Activated CD4-positive, alpha-beta T cell treated with anti-CD3 and anti-CD28 coated beads for 36 hours (primary cell): ENCODE measurements around the gene SNCG. TPM values are rescaled to one million over a fixed set of nuclear protein-coding genes. Genes with fewer than 3 reads are reported as not detected.
"Not testable (repeated sequence)": the region's sequence is repeated elsewhere in the genome, so short reads cannot be mapped to it uniquely, and the experiment has no call there.

ENCODE experiments used
- ATAC-seq: fragments of 200-7000 bp; cut with Tn5 transposase; one replicate; pipeline ENCODE4 v1.10.0; 2021; ENCODE audit warnings: mild to moderate bottlenecking, moderate library complexity
- CTCF ChIA-PET: fragments of 350-600 bp; sonication (Branson Sonifier 250); formaldehyde crosslinking; loops from one replicate; lab custom pipeline; 2021; ENCODE audit warnings: antibody characterized with exemption; lab: Charles Lee
- POLR2A ChIA-PET: fragments of 350-600 bp; sonication (Branson Sonifier 250); formaldehyde crosslinking; loops from one replicate; lab custom pipeline; 2021; ENCODE audit warnings: antibody characterized with exemption, inconsistent platforms; lab: Charles Lee
- DNase-seq: peaks from one replicate; pipeline ENCODE4 v3.0.0-alpha.2; 2020
- H3K27ac Mint-ChIP-seq: one replicate; pipeline ENCODE4 v1.8.0; 2021; ENCODE audit warnings: mixed read lengths
- H3K27me3 Mint-ChIP-seq: one replicate; pipeline ENCODE4 v1.8.0; 2021; ENCODE audit warnings: mixed read lengths
- H3K36me3 Mint-ChIP-seq: one replicate; pipeline ENCODE4 v1.8.0; 2021; ENCODE audit warnings: low read depth, mixed read lengths
- H3K4me1 Mint-ChIP-seq: one replicate; pipeline ENCODE4 v1.8.0; 2021; ENCODE audit warnings: mixed read lengths
- H3K4me3 Mint-ChIP-seq: one replicate; pipeline ENCODE4 v1.8.0; 2021; ENCODE audit warnings: mild to moderate bottlenecking, moderate library complexity, mixed read lengths
- H3K9me3 Mint-ChIP-seq: one replicate; pipeline ENCODE4 v1.8.0; 2021; ENCODE audit warnings: low read depth, mixed read lengths
- intact Hi-C, 2 experiments: fragments of 100-400 bp; cut with DNase I in 1 of 2; cut with micrococcal nuclease in 1 of 2; formaldehyde crosslinking; loops; one replicate each; pipeline versions ENCODE4 v1.14.2 to v1.15.1; 2022 to 2024; cut with DNase I, micrococcal nuclease
- total RNA-seq, 2 experiments: library from RNA; stranded (reverse); gene quantifications; one replicate each; pipeline ENCODE4 v1.2.3, GENCODE V29; 2021

SNCG gene
- total RNA-seq, 2 experiments from 2014 or later: not detected

DNA sequence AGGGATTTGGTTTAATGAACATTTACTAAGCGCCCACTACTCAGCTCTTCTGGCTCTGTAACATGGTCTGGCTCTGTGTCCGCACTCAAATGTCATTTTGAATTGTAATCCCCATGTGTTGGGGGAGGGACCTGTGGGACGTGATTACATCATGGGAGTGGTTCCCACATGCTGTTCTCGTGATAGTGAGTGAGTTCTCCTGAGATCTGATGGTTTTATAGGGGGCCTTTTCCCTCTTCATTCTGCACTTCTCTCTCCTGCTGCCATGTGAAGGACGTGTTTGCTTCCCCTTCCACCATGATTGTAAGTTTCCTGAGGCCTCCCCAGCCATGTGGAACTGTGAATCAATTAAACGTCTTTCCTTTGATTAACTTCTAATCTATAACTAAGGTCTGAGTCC is 22.6 kb downstream of the SNCG start:
- intact Hi-C loops, H3K27me3 Mint-ChIP-seq, POLR2A ChIA-PET, H3K9me3 Mint-ChIP-seq, H3K4me3 Mint-ChIP-seq, H3K27ac Mint-ChIP-seq, H3K36me3 Mint-ChIP-seq, DNase-seq, ATAC-seq, H3K4me1 Mint-ChIP-seq: not testable (repeated sequence)
- CTCF ChIA-PET: interaction anchor here (1.1 kb wide), 1 partner anchor 41 kb away, joined by 5 read pairs; no protein-coding TSS in a partner anchor

DNA sequence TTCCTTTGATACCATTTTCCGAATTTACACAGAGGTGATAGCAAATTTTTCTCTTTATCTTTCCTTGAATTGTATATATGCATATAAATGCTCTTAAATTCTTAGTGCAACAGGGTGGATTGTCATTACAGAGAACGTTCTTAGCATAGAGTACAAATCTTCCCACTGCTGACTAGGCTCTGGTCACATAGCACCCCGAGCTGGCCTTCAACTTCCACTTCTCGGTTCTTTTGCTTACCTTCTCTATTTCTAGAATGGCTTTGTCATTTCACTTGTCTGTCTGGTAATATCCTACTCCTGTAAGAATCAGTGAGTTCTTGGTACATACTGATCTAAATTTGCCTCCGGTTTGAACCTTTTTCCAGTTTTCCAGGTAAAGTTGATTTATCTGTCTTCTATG is 23.3 kb downstream of the SNCG start:
- intact Hi-C loops: no loop called here
- Mint-ChIP-seq H3K36me3 (no peaks in the 10 kb centered on the region), H3K27ac (no peak overlapping the region), H3K4me3 (no peak overlapping the region), H3K9me3 (no peaks in the 10 kb centered on the region), H3K27me3 (peaks cover 2% of the 10 kb centered on the region), H3K4me1 (no peaks in the 10 kb centered on the region)
- no peak for DNase-seq
- ChIA-PET POLR2A (no interaction called here), CTCF (interaction anchor here (1.1 kb wide), 1 partner anchor 42 kb away, joined by 5 read pairs; no protein-coding TSS in a partner anchor)
- no peak for ATAC-seq

DNA sequence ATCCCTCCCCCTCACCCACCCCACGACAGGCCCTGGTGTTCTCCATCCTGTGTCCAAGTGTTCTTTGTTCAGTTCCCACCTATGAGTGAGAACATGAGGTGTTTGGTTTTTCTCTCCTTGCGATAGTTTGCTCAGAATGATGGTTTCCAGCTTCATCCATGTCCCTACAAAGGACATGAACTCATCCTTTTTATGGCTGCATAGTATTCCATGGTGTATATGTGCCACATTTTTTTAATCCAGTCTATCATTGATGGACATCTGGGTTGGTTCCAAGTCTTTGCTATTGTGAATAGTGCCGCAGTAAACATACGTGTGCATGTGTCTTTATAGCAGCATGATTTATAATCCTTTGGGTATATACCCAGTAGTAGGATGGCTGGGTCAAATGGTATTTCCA is 26.1 kb downstream of the SNCG start:
- H3K27ac Mint-ChIP-seq, H3K36me3 Mint-ChIP-seq, DNase-seq, H3K4me3 Mint-ChIP-seq, H3K9me3 Mint-ChIP-seq, POLR2A ChIA-PET, H3K27me3 Mint-ChIP-seq, CTCF ChIA-PET, ATAC-seq, H3K4me1 Mint-ChIP-seq, intact Hi-C loops: not testable (repeated sequence)

DNA sequence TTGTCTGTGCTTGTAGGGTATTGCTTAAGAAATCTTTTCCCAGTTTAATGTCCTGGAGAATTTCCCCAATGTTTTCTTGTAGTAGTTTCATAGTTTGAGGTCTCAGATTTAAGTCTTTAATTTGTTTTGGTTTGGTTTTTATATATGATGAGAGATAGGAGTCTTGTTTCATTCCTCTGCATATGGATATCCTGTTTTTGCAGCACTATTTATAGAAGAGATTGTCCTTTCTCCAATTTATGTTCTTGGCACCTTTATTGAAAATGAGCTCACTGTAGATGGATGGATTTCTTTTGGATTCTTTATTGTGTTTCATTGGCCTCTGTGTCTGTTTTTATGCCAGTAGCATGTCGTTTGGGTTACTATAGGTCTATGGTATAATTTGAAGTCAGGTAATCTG is 30.1 kb downstream of the SNCG start:
- ChIA-PET POLR2A (no interaction called here), CTCF (interaction anchor here (0.8 to 1.9 kb wide), 2 partner anchors 21 to 81 kb away, joined by 3 to 4 read pairs; no protein-coding TSS in a partner anchor)
- DNase-seq (no peak), ATAC-seq (no peak)
- Mint-ChIP-seq H3K27me3 (peaks cover 15% of the 10 kb centered on the region), H3K9me3 (no peaks in the 10 kb centered on the region), H3K27ac (no peak overlapping the region), H3K4me3 (no peak overlapping the region), H3K4me1 (no peaks in the 10 kb centered on the region), H3K36me3 (no peaks in the 10 kb centered on the region)
- intact Hi-C loops: no loop called here

DNA sequence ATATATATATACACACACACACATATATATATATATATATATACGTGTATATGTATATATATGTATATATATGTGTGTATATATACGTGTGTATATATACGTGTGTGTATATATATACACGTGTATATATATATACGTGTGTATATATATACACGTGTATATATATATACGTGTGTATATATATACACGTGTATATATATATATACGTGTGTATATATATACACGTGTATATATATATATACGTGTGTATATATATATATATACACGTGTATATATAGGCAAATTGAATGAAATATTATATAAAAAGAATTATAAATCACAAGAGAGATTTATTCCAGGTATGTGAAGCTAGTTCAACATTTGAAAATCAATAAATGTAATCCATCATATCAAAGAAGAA is 33.0 kb downstream of the SNCG start:
- peaks cover 15% of the 10 kb centered on the region for H3K27me3 Mint-ChIP-seq
- DNase-seq, ATAC-seq, H3K27ac Mint-ChIP-seq, H3K36me3 Mint-ChIP-seq, H3K9me3 Mint-ChIP-seq, intact Hi-C loops, H3K4me3 Mint-ChIP-seq, POLR2A ChIA-PET, H3K4me1 Mint-ChIP-seq: not testable (repeated sequence)
- CTCF ChIA-PET: interaction anchor here (1.0 kb wide), 1 partner anchor 52 kb away, joined by 4 read pairs; no protein-coding TSS in a partner anchor

DNA sequence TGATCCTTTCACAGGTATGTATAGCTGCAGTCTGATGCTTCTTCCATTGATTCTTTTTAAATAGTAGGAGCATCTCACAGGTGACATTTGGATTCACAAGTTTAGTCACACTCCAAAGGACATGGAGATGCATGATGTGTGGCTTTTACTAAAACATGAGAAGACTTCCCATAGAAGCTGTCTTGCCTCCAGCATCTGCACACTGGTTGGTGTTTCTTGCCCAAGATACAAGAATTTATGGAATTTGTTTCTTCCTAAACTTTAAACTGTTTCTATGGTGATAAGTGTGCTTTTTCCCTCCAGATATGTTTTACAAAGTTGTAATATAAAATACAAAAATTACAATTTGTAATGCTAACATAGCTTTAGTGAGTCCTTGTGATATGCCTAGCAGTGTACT is 34.1 kb downstream of the SNCG start:
- intact Hi-C loops: no loop called here
- Mint-ChIP-seq H3K9me3 (no peaks in the 10 kb centered on the region), H3K4me3 (no peak overlapping the region), H3K4me1 (no peaks in the 10 kb centered on the region), H3K27me3 (peaks cover 15% of the 10 kb centered on the region), H3K36me3 (no peaks in the 10 kb centered on the region), H3K27ac (no peak overlapping the region)
- ATAC-seq: no peak
- POLR2A ChIA-PET: no interaction called here
- no peak for DNase-seq
- CTCF ChIA-PET: no interaction called here

DNA sequence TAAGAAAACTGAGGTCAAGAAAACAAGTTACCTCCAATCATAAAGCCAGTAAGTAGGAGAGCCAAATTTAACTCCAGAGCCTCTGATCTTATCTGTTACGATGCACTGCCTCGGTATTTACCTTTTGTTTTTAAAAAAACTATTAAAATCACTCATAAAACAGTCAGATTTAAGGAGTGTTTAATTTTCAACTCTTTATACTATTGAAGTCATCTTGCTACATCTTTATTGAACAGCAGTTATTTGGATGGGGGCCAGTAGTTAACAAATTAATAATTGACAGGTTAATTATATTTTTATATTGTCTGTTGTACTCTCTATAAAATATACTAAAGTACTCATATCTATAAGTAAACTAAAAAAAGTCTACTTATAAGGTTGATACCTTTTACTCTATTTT is 34.5 kb downstream of the SNCG start:
- ChIA-PET POLR2A (no interaction called here), CTCF (no interaction called here)
- no peaks in the 10 kb centered on the region for H3K4me1 Mint-ChIP-seq
- no peak overlapping the region for H3K27ac Mint-ChIP-seq
- peaks cover 15% of the 10 kb centered on the region for H3K27me3 Mint-ChIP-seq
- H3K9me3 Mint-ChIP-seq: no peaks in the 10 kb centered on the region
- H3K36me3 Mint-ChIP-seq: no peaks in the 10 kb centered on the region
- no peak for ATAC-seq
- intact Hi-C loops: no loop called here
- H3K4me3 Mint-ChIP-seq: no peak overlapping the region
- DNase-seq: no peak

DNA sequence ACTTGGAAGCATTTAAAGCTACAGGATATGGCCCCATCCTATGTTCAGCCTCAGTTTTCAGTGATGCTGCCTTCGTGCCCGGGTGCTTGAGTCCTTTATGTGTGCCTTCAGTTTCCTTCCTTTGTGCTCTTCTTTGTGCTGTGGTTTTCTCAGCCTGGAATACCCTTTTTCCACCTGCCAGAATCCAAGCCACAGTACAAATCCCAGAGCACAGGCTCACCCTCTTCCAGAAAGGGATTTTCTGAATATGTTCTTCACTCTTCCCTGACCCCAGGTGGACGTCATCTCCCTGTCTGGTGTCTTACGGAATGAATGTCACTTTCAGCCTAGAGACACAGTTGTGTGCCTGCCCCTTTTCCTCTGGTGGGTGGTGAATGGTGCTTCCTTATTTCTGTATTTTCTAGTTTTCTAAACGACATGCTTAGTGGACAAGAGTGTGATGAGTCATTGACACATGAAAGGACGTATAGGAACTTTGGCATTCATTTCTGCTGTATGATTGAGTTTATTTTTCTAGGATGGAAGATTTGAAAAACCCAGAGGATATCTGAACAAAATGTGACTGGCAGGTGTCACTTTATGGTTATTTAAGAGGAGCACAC is 41.5 kb downstream of the SNCG start:
- DNase-seq, H3K36me3 Mint-ChIP-seq, intact Hi-C loops, H3K9me3 Mint-ChIP-seq, H3K4me3 Mint-ChIP-seq, ATAC-seq, H3K27me3 Mint-ChIP-seq, POLR2A ChIA-PET, H3K4me1 Mint-ChIP-seq, CTCF ChIA-PET, H3K27ac Mint-ChIP-seq: not testable (repeated sequence)

DNA sequence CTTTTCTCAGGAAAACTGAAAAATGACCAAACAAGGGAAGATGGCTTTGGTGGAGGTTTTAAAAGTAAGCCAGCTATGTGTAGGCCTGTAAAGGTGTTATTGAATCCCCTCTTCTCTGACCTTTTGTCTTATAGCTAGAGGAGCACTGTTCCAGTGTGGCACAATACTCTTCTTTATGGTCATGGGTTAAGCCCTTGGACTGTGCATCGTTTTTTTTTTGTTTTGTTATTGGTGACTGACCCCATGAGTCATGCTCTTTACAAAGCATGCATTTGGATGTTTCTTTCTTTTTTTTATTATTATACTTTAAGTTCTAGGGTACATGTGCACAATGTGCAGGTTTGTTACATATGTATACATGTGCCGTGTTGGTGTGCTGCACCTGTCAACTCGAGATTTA is 42.1 kb downstream of the SNCG start:
- intact Hi-C loops: no loop called here
- no peak overlapping the region for H3K27ac Mint-ChIP-seq
- POLR2A ChIA-PET: no interaction called here
- CTCF ChIA-PET: interaction anchor here (0.6 kb wide), 1 partner anchor 1991 kb away, joined by 3 read pairs; no protein-coding TSS in a partner anchor
- ATAC-seq (no peak), DNase-seq (no peak)
- no peaks in the 10 kb centered on the region for H3K9me3 Mint-ChIP-seq
- no peaks in the 10 kb centered on the region for H3K36me3 Mint-ChIP-seq
- no peaks in the 10 kb centered on the region for H3K27me3 Mint-ChIP-seq
- H3K4me1 Mint-ChIP-seq: no peaks in the 10 kb centered on the region
- H3K4me3 Mint-ChIP-seq: no peak overlapping the region

DNA sequence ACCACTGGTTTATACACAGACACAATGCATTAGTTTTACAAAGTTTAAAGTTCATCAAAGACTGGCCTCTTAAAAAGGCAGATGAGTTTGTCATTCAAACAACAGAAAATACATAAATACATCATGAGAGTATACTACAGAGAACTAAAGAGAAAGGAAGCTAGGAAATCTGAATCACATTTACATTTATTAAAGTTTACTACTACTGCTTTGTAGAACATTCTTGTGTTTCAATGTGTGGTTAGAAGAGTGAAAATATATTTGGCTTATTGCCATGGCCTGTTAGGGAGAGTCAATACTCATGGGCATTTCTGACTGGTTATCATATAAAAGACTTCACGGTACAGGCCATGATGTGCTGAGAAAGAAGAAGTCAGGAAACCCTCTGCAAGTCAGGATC is 48.7 kb downstream of the SNCG start:
- ATAC-seq, DNase-seq, H3K36me3 Mint-ChIP-seq, H3K9me3 Mint-ChIP-seq, CTCF ChIA-PET, H3K27ac Mint-ChIP-seq, POLR2A ChIA-PET, H3K4me3 Mint-ChIP-seq, H3K27me3 Mint-ChIP-seq, H3K4me1 Mint-ChIP-seq, intact Hi-C loops: not testable (repeated sequence)

DNA sequence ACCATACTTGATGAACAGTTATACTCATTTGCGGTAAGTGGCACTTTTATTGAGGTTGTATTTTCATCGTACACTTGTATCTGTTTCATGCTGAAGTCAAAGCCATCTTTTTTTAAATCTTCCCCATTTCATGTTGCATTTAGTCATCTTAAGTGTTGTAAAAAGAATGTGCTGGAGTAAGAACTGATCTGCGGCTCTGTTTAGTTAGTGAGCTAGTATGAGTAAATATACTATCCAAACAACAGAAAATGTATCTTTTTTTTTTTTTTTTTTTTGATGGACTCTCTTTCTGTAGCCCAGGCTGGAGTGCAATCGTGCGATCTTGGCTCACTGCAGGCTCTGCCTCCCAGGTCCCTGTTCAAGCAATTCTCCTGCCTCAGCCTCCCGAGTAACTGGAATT is 49.3 kb downstream of the SNCG start:
- CTCF ChIA-PET, ATAC-seq, intact Hi-C loops, H3K4me1 Mint-ChIP-seq, H3K36me3 Mint-ChIP-seq, H3K4me3 Mint-ChIP-seq, H3K27me3 Mint-ChIP-seq, H3K9me3 Mint-ChIP-seq, POLR2A ChIA-PET, DNase-seq, H3K27ac Mint-ChIP-seq: not testable (repeated sequence)

DNA sequence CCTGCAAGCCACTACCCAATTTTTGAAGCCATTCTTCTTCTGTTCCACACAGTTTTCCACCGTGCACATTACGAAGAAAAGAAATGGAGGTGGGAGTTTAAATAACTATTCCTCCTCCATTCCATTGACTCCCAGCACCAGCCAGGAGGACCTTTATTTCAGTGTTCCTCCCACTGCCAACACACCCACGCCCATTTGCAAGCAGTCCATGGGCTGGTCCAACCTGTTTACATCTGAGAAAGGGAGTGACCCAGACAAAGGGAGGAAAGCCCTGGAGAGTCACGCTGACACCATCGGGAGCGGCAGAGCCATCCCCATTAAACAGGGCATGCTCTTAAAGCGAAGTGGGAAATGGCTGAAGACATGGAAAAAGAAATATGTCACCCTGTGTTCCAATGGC is 49.9 kb downstream of the SNCG start:
- H3K4me1 Mint-ChIP-seq, intact Hi-C loops, H3K9me3 Mint-ChIP-seq, H3K36me3 Mint-ChIP-seq, ATAC-seq, H3K27me3 Mint-ChIP-seq, H3K4me3 Mint-ChIP-seq, POLR2A ChIA-PET, CTCF ChIA-PET, DNase-seq, H3K27ac Mint-ChIP-seq: not testable (repeated sequence)
